Measurements from ENCODE around the gene C10orf53.

The C10orf53 gene

GRCh38 chr10:49656845-49657493, 22.5 kb upstream of the C10orf53 start:
- Histone ChIP-seq H3K4me2 (ENCODE audit: low read depth, low read length, poor library complexity, severe bottlenecking) (no peak overlapping the region), H3K4me1 (ENCODE audit: insufficient read depth, low read length, poor library complexity, severe bottlenecking) (no peaks in the 10 kb centered on the region), H3K27me3 (ENCODE audit: insufficient read depth, low read length, poor library complexity, severe bottlenecking) (no peaks in the 10 kb centered on the region), H4K20me1 (ENCODE audit: insufficient read depth, low read length, poor library complexity, severe bottlenecking) (no peaks in the 10 kb centered on the region), H3F3A (ENCODE audit: low read depth) (no peaks in the 10 kb centered on the region), H3K9ac (ENCODE audit: low read depth, low read length, poor library complexity, severe bottlenecking) (no peak overlapping the region), H3K4me3 (ENCODE audit: low read length, poor library complexity, severe bottlenecking) (no peak overlapping the region), H3K79me2 (ENCODE audit: insufficient read depth, low read length) (no peaks in the 10 kb centered on the region), H3K9me2 (replicated peaks; ENCODE audit: low read depth, low read length) (no peaks in the 10 kb centered on the region), H2AFZ (ENCODE audit: low read length) (no peak overlapping the region), H3K36me3 (ENCODE audit: insufficient read depth, low read length) (no peaks in the 10 kb centered on the region), H3K9me3 (ENCODE audit: insufficient read depth, low read depth, low read length) (0 out of 2 replicates have a peak, but pooled peaks cover 3% of the 10 kb centered on the region)
- TF ChIP-seq EZH2phosphoT487 (IDR thresholded peaks at IDR 0.05; ENCODE audit: borderline replicate concordance) (no peak), CTCF (conservative IDR thresholded peaks at IDR 0.05; ENCODE audit: low read length) (no peak)

GRCh38 chr10:49657606-49658005, 21.8 kb upstream of the C10orf53 start:
- no peak for TF ChIP-seq EZH2phosphoT487 (IDR thresholded peaks at IDR 0.05; ENCODE audit: borderline replicate concordance)
- TF ChIP-seq CTCF (conservative IDR thresholded peaks at IDR 0.05; ENCODE audit: low read length): no peak
- H4K20me1 ChIP-seq (ENCODE audit: insufficient read depth, low read length, poor library complexity, severe bottlenecking): no peaks in the 10 kb centered on the region
- no peaks in the 10 kb centered on the region for H3K27me3 ChIP-seq (ENCODE audit: insufficient read depth, low read length, poor library complexity, severe bottlenecking)
- no peak overlapping the region for H3K4me2 ChIP-seq (ENCODE audit: low read depth, low read length, poor library complexity, severe bottlenecking)
- no peak overlapping the region for H3K4me3 ChIP-seq (ENCODE audit: low read length, poor library complexity, severe bottlenecking)
- no peaks in the 10 kb centered on the region for H3F3A ChIP-seq (ENCODE audit: low read depth)
- H3K36me3 ChIP-seq (ENCODE audit: insufficient read depth, low read length): no peaks in the 10 kb centered on the region
- H3K4me1 ChIP-seq (ENCODE audit: insufficient read depth, low read length, poor library complexity, severe bottlenecking): no peaks in the 10 kb centered on the region
- H2AFZ ChIP-seq (ENCODE audit: low read length): no peak overlapping the region
- H3K79me2 ChIP-seq (ENCODE audit: insufficient read depth, low read length): no peaks in the 10 kb centered on the region
- 0 out of 2 replicates have a peak, but pooled peaks cover 3% of the 10 kb centered on the region for H3K9me3 ChIP-seq (ENCODE audit: insufficient read depth, low read depth, low read length)
- H3K9ac ChIP-seq (ENCODE audit: low read depth, low read length, poor library complexity, severe bottlenecking): no peak overlapping the region
- no peaks in the 10 kb centered on the region for H3K9me2 ChIP-seq (replicated peaks; ENCODE audit: low read depth, low read length)

GRCh38 chr10:49661140-49661856, 18.2 kb upstream of the C10orf53 start:
- H4K20me1 ChIP-seq (ENCODE audit: insufficient read depth, low read length, poor library complexity, severe bottlenecking): no peaks in the 10 kb centered on the region
- no peaks in the 10 kb centered on the region for H3K36me3 ChIP-seq (ENCODE audit: insufficient read depth, low read length)
- H3K79me2 ChIP-seq (ENCODE audit: insufficient read depth, low read length): no peaks in the 10 kb centered on the region
- no peak overlapping the region for H3K4me2 ChIP-seq (ENCODE audit: low read depth, low read length, poor library complexity, severe bottlenecking)
- no peak overlapping the region for H3K4me3 ChIP-seq (ENCODE audit: low read length, poor library complexity, severe bottlenecking)
- no peaks in the 10 kb centered on the region for H3K9me2 ChIP-seq (replicated peaks; ENCODE audit: low read depth, low read length)
- H3F3A ChIP-seq (ENCODE audit: low read depth): no peaks in the 10 kb centered on the region
- no peak for TF ChIP-seq EZH2phosphoT487 (IDR thresholded peaks at IDR 0.05; ENCODE audit: borderline replicate concordance)
- no peak for TF ChIP-seq CTCF (conservative IDR thresholded peaks at IDR 0.05; ENCODE audit: low read length)
- H3K27me3 ChIP-seq (ENCODE audit: insufficient read depth, low read length, poor library complexity, severe bottlenecking): no peaks in the 10 kb centered on the region
- no peaks in the 10 kb centered on the region for H3K4me1 ChIP-seq (ENCODE audit: insufficient read depth, low read length, poor library complexity, severe bottlenecking)
- H2AFZ ChIP-seq (ENCODE audit: low read length): no peak overlapping the region
- H3K9ac ChIP-seq (ENCODE audit: low read depth, low read length, poor library complexity, severe bottlenecking): no peak overlapping the region
- H3K9me3 ChIP-seq (ENCODE audit: insufficient read depth, low read depth, low read length): 0 out of 2 replicates have a peak, but pooled peaks cover 3% of the 10 kb centered on the region
